GM18517 (cell line): ENCODE measurements around the gene GAB3.
"Not testable (repeated sequence)": the region's sequence is repeated elsewhere in the genome, so short reads cannot be mapped to it uniquely, and the experiment has no call there.

Source experiments
- ATAC-seq: cut with Tn5 transposase; IDR thresholded peaks from one replicate; pipeline ENCODE4 v1.9.1; 2021; ENCODE audit warnings: mild to moderate bottlenecking, moderate library complexity; ENCODE audit not compliant: unreplicated experiment

The GAB3 gene

GRCh38 chrX:154721155-154721554 lies 29.7 kb downstream of the GAB3 start:
- ATAC-seq = no peak

- ATAC-seq = no peak
Measured at GRCh38 chrX:154720067-154720466, 30.8 kb downstream of the GAB3 start.

DNA sequence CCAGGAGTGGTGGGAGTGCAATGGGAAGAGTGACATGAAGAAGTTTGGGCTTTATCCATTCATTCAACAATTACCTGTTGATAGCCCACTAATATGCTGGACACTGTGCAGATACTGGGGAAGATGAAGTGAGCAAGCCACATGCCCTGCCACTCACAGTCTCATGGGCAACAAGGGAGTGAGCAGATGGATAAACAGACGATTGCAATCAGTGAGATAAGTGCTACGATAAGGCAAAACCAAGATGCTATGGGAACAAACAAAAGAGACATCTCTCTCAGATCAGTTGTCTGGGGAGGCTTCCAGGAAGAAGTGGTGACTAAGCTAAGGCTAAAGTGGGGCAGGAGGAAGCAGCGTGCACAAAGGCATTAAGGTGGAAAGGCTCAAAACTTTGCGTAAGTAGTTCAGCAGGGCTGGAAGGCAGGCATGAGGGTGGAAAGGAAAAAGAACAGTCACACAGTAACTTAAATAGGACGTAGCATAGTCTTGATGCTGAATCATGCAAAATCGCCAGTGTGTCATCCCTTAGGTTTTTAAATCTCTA lies 31.7 kb downstream of the GAB3 start:
- no peak for ATAC-seq

DNA sequence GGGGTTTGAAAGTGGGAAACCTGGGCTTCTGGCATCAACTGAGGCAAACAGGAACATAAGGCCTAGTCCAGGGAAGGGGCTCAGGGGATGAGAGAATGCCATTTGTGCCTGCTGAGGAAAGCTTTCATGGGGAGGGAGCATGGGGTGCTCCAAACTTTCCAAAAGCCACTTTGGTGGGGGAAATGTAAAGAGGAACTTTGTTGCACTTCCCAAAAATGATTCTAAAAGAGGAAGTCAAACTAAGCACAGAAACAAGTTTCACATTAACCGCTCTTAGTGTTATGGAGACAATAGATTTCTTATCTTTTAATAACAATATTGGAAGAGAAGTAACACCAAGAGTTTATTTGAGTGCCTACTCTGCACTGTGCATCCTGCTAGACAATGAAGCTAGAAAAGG lies 32.3 kb downstream of the GAB3 start:
- no peak for ATAC-seq

- ATAC-seq = no peak
Measured at GRCh38 chrX:154717824-154718223, 33.1 kb downstream of the GAB3 start.

DNA sequence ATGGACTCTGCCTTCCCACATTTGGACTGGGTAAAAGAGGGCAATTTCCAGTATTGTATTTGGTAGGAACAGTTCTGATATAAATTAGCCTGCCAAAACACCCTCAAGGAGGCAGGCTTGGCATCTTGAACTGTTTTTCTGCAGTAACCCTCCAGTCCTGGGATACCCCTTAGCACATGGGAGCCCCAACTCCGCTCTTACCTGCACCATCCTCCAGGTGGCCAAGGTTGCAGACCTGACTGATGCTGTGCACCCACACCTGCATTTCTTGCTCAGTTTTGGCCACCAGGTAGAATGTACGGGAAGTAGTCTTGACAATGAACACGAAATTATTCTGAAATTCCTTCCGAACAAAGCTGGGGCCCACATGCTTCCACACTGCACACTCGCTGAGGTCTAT lies 35.1 kb downstream of the GAB3 start:
- ATAC-seq = no peak

DNA sequence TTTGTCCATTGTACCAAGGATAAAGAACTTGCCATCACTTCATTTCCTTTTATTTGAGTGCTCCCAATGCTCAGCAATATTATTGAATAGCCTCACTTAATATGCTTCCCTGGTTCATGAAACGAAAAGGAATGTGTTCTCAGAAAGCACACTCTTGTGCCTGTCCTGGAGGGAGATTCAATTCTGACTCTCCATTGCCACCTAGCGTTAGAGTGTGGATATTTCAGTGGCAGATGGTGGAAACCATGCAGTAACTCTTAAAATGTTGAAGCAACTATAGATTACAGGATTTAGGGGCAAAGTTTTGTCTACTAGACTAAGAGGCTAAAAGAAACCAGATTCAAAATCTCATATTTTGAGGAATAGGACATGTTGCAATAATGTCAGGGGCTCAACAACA lies 36.0 kb downstream of the GAB3 start:
- no peak for ATAC-seq

- peak; percentile 79 for ATAC-seq
Measured at GRCh38 chrX:154712781-154713740, 37.8 kb downstream of the GAB3 start.

GRCh38 chrX:154711264-154711663 lies 39.6 kb downstream of the GAB3 start:
- no peak for ATAC-seq

- ATAC-seq = no peak
Measured at GRCh38 chrX:154710309-154710708, 40.6 kb downstream of the GAB3 start.

GRCh38 chrX:154698630-154699248 lies 52.1 kb downstream of the GAB3 start:
- no peak for ATAC-seq

DNA sequence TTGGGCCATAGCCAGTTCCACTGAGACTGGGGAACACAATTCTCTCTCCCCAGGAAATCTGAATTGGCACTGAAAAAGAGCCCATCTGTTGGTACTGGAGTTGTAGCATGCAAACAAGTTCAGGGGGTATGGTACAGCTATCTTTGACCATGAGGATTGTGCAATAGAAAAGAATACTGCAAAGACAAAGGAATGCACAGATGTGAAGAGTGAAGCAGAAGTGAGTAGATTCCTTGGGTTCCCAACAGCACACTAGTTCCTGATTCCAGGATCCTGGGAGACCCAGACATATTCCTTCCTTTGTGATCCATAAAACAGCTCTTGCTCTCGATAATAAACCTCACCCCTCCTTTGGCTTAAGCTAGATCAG lies 54.2 kb downstream of the GAB3 start:
- no peak for ATAC-seq

DNA sequence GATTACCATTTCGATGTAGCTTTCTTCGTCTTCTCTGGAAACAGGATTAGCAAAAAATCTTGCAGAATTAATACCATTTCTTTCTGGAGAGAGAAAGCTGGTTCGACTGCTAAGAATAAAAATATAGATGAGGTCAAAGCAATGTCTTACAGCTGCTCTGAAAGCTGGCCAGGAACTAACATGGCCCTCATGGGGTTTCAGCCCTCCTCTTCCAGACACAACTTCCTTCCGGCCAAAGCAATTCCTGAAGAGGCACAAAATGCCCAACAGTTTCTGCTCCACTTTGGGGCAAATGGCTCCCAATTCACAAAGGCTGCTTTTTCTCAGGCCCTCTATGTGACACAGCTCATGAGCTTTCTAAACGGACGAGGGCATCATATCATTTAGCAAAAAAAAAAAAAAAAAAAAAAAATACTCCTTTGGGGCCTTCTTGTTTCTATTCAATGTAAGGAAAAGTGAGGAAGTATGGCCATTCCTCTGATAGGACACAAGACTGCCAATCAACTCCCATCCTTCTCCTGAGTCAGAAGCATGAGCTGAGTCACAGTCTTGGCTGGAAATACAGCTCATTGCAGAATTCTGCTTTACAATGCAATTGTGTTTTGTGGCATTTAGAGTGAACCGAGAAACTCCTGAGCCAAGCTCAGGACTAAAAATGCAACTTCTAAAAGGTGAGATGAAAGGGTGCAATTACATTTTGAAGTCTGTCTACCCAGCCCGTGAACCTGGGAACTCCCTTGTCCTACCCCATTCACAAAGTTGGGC lies 54.8 kb downstream of the GAB3 start:
- no peak for ATAC-seq

DNA sequence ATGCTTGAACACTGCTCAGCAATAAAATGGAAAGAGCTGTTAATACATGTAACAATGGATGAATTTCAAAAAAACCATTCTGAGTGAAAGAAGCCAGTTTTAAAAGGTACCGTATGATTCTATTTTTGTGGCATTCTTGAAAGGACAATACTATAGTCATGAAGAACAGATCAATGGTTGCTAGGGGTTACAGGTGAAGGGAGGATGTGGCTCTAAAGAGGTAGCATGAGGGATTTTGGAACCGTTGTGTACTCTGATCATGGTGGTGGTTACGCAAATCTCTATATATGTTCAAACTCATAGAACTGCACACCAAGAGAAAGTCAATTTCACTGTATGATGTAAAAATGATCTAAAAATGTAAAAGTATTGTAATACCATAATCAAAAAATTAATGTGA lies 57.5 kb downstream of the GAB3 start:
- ATAC-seq = no peak

DNA sequence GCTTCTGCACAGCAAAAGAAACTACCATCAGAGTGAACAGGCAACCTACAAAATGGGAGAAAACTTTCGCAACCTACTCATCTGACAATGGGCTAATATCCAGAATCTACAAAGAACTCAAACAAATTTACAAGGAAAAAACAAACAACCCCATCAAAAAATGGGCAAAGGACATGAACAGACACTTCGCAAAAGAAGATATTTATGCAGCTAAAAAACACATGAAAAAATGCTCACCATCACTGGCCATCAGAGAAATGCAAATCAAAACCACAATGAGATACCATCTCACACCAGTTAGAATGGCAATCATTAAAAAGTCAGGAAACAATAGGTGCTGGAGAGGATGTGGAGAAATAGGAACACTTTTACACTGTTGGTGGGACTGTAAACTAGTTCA lies 60.4 kb downstream of the GAB3 start:
- ATAC-seq = not testable (repeated sequence)

DNA sequence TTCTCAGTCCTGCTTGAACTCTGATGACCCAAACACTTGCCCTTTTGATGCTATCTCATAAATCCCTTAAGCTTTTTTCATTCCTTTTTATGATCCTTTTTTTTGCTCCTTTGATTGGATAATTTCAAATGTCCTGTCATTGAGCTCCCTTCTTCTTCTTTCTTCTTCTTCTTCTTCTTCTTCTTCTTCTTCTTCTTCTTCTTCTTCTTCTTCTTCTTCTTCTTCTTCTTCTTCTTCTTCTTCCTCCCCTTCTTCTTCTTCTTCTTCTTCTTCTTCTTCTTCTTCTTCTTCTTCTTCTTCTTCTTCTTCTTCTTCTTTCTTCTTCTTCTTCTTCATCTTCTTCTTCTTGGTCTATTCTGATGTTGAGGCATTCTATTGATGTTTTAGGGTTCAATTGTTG lies 78.8 kb downstream of the GAB3 start:
- not testable (repeated sequence) for ATAC-seq

GRCh38 chrX:154670848-154671247 lies 80.0 kb downstream of the GAB3 start:
- not testable (repeated sequence) for ATAC-seq

- no peak for ATAC-seq
Measured at GRCh38 chrX:154661899-154662298, 89.0 kb downstream of the GAB3 start.

- ATAC-seq = no peak
Measured at GRCh38 chrX:154661170-154661569, 89.7 kb downstream of the GAB3 start.

DNA sequence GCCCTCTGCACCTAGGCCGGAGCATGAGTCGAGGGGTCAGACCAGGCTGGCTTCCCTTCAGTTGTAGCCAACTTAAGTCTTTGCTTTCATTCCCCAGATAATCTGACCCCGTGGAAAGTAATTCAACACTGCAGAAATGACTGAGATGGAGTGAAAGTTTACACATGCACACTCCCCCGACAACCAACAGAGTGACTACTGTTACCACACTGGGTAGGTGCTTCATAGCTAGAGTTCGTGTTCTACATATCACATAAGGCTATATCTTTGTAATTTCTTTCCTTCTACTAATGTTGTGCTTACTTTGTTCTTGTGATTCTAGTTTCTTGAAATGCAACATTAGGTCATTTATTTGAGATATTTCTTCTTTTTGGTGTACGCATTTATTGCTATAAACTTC lies 90.3 kb downstream of the GAB3 start:
- ATAC-seq = no peak

GRCh38 chrX:154658957-154659356 lies 91.9 kb downstream of the GAB3 start:
- ATAC-seq = no peak
